GM19023 (cell line): ENCODE data around the gene PIK3IP1.

ENCODE experiments used
- ATAC-seq: cut with Tn5 transposase; IDR thresholded peaks from one replicate; pipeline ENCODE4 v1.9.1; 2021; ENCODE audit warnings: mild to moderate bottlenecking, moderate library complexity; ENCODE audit not compliant: unreplicated experiment

Gene PIK3IP1

GRCh38 chr22:31279821-31280505 is 12.3 kb downstream of the PIK3IP1 start:
- no peak for ATAC-seq

GRCh38 chr22:31279327-31279669 is 13.0 kb downstream of the PIK3IP1 start:
- no peak for ATAC-seq

- no peak for ATAC-seq
Measured at GRCh38 chr22:31278626-31279326, 13.5 kb downstream of the PIK3IP1 start.

- no peak for ATAC-seq
Measured at GRCh38 chr22:31278151-31278621, 14.1 kb downstream of the PIK3IP1 start.

GRCh38 chr22:31277741-31278140 is 14.5 kb downstream of the PIK3IP1 start:
- ATAC-seq: no peak

- ATAC-seq: no peak
Measured at GRCh38 chr22:31276426-31277167, 15.7 kb downstream of the PIK3IP1 start.

GRCh38 chr22:31275576-31275975 is 16.7 kb downstream of the PIK3IP1 start:
- ATAC-seq: no peak

GRCh38 chr22:31275018-31275417 is 17.3 kb downstream of the PIK3IP1 start:
- no peak for ATAC-seq

GRCh38 chr22:31274017-31274416 is 18.3 kb downstream of the PIK3IP1 start:
- no peak for ATAC-seq

- ATAC-seq: no peak
Measured at GRCh38 chr22:31272522-31273446, 19.5 kb downstream of the PIK3IP1 start.

- no peak for ATAC-seq
Measured at GRCh38 chr22:31271485-31271884, 20.8 kb downstream of the PIK3IP1 start.

- no peak for ATAC-seq
Measured at GRCh38 chr22:31271026-31271425, 21.3 kb downstream of the PIK3IP1 start.

- no peak for ATAC-seq
Measured at GRCh38 chr22:31269892-31270579, 22.3 kb downstream of the PIK3IP1 start.

GRCh38 chr22:31268281-31268680 is 24.0 kb downstream of the PIK3IP1 start:
- ATAC-seq: no peak

- no peak for ATAC-seq
Measured at GRCh38 chr22:31263896-31264640, 28.2 kb downstream of the PIK3IP1 start.

- ATAC-seq: no peak
Measured at GRCh38 chr22:31262312-31263133, 29.8 kb downstream of the PIK3IP1 start.

GRCh38 chr22:31260474-31260856 is 31.8 kb downstream of the PIK3IP1 start:
- ATAC-seq: no peak

- ATAC-seq: no peak
Measured at GRCh38 chr22:31259798-31260473, 32.4 kb downstream of the PIK3IP1 start.
